HG03095 (cell line): ENCODE measurements around the gene DEXI.
"Not testable (repeated sequence)": the region's sequence is repeated elsewhere in the genome, so short reads cannot be mapped to it uniquely, and the experiment has no call there.

Source experiments
- ATAC-seq: cut with Tn5 transposase; IDR thresholded peaks from one replicate; pipeline ENCODE4 v1.9.1; 2021; ENCODE audit warnings: moderate library complexity; ENCODE audit not compliant: unreplicated experiment

DEXI gene

DNA sequence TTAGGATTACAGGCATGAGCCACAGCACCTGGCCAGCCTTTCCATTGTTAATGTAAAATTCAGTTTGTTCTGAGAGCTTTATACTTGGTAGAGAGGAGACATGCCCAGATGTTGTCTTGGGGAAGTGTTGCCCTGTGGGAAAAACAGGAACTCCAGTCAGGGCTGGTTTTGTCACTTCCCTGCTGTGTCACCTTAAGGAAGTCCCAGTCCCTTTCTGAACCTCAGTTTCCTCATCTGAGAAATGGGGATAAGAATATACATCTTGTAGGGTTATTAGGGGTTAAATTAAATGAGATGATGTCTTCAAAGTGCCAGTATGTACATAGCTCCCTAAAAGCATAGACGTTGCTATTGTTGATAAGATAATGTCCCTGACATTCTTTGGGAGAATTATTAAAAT is 27.3 kb upstream of the DEXI start:
- ATAC-seq, result no peak

DNA sequence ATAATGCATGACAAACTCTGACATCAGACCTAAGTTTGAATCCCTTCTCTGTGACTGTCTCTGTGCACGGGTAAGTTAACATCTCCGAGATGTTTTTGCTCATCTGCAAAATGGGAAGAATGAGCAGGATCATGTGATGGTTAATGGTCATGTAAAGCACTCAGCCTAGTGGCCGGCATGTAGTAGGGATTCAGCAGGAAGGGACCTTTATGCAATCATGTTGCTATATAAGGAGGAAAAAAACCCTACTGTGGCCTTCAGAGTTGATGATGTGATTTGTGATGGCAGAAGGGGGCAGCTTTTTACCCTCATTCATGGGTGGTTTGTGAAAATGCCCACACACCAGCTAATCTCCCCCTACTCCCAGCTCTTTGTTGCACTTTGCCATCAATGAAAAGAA is 26.2 kb upstream of the DEXI start:
- no peak for ATAC-seq

DNA sequence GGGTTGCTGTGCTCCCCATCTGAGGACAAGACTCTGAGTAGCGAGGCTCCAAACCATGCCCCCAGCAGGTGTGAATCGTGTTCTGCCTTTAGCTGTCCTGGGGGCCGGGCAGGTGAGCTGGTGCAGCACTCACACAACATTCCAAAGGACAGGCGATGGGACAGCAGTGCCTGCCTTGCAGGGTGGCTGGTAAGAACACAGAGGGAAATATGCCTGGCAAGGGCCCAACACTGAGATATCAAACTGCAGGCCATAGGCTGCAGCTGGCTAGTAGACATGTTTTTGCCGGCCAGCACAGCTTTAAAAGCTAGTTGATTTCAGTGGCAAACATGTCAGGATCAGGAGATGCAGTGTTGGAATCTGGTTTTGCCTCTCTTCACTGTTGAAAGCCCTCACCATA is 25.7 kb upstream of the DEXI start:
- ATAC-seq, result no peak

DNA sequence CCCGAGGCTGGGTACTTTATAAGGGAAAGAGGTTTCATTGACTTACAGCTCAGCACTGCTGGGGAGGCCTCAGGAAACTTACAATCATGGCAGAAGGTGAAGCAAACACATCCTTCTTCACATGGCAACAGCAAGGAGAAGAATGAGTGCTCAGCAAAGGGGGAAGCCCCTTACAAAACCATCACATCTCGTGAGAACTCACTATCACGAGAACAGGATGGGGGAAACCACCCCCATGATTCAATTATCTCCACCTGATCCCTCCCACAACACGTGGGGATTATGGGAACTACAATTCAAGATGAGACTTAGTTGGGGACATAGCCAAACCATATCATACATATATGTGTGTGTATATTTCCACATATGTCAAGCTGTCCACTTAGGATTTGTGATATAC is 24.3 kb upstream of the DEXI start:
- ATAC-seq, result not testable (repeated sequence)

DNA sequence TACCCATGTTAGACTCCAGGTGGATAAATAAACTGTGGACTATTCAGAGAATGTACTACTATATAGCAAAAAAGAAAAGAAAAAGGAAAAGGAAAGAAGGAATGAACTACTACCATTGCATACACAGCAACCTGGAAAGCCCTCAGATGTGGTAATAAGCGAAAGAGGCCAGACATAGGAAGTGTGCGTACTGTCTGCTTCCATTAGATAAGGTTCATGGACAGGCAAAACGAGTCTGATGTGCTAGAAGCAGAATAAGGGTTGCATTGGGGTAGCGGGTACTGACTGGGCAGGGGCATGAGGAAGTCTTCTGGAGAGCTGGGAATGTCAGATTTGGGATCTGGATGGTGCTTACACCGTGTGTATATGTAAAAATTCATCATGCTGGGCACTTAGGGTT is 23.9 kb upstream of the DEXI start:
- ATAC-seq, result no peak

DNA sequence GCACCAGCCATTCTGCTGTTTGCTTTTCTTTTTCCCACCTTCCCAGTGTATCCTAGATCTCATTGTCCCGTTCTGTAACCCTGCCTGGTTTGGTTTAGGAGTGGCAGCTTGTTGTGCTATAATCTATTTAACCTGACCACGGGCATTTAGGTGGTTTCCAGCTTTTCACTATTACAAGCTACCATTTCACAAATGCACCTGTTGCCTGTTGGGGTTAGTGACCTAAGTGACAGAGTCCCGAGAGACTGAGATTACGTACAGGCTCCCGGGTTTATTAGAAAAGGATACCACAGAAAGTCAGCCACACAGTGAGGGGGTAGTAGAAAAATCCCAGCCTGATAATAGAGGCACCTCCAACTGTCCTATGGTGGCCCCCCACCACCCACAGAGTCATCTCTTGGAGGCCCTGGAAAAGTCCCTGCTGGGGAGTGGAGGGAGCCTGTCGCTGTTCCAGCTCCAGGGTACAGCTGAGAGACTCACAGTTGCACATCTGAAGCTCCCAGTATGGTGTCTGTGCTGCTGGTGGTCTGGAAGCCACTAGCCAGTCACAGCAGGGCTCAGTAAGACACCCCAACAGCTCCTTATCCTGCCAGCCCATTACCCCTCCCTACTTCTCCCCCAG is 23.3 kb upstream of the DEXI start:
- peak; percentile 56 for ATAC-seq

DNA sequence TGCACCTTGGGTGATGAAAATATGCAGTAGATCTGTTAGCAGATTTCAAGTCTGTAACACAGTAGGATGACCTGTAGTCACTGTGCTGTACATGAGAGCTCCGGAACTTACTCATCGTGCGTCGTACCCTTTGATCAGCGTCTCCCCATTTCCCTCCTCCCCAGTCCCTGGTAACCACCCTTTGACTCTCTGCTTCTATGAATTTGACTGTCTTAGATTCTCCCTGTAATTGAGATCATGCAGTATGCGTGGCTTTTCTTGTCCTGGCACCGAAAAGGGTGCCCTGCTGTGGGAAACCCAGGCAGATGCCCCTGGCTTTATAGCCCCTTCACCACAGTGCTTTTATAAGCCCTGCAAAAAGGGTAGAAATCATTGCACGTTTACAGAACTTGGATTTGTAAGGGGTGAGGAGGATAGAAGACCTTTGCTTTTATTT is 22.6 kb upstream of the DEXI start:
- peak; percentile 40 for ATAC-seq

DNA sequence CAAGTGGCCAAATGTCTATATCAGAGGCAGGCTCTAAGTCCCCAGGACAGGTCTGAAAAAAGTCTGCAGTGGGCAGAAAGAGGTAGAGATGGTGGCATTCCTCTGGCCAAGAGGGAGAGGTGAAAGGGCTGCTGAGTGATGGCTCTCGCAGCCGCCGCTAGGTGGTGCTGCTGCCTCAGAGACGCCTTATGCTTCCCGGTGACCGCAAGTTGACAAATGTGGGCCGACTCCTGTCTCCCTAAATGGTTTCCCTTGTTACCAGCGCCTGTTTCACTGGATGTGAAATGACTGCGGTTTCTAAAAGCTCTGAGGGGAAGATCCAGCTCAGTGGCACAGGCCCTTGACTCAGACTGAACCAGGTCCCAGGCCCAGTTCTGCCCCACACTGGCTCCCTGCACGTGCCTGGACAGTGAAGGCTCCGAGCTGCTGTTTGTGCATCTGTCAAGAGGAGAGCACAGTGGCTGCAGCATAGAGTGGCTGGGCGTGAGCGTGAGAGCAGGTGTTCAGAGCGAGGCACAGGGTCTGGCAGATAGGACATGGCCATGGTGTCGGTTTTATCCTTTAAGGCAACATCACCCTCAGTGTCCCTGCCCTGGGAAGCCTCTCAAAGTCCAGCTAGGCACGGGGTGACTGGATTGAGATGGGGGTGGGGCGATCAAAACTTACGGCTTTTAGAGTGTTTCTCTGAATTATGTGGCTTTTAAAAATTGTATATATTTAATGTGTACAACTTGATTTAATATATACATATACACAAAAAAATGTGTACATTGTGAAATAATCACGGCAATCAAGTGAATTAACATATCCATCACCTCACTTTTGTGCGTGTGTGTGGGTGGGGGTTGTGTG is 22.0 kb upstream of the DEXI start:
- peak; percentile 49 for ATAC-seq

DNA sequence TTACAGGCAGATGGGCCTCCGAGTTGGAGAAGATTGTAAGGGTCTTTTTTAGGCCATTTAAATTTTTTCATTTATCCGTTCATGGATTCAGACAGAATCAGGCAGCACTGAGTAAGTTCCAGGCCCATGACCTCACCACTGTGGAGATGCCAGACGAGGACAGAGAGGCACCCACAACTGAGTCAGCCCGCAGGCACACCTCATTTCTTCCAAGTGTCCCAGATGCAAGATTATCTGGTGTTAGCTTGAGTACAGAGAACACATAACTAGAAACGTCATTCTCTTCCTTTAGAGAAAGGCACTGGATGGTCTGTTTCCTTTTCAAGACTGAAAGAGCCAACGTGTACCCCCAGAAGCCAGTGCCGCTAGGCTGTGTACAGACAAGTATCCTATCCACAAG is 19.0 kb upstream of the DEXI start:
- ATAC-seq, result no peak

DNA sequence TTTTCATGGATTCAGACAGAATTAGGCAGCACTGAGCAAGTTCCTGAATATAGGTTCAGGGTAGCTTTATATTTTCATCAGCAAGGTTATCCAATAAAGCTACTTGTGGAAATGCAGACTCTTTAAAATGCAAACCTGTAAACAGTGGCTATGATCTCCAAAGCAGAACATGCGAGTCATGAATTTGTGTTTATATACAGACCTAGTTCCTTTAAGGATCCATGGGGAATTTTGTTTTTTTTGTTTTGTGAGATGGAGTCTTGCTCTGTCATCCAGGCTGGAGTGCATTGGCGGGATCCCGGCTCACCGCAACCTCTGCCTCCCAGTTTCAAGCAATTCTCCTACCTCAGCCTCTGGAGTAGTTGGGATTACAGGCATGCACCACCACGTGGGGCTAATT is 16.9 kb upstream of the DEXI start:
- no peak for ATAC-seq

DNA sequence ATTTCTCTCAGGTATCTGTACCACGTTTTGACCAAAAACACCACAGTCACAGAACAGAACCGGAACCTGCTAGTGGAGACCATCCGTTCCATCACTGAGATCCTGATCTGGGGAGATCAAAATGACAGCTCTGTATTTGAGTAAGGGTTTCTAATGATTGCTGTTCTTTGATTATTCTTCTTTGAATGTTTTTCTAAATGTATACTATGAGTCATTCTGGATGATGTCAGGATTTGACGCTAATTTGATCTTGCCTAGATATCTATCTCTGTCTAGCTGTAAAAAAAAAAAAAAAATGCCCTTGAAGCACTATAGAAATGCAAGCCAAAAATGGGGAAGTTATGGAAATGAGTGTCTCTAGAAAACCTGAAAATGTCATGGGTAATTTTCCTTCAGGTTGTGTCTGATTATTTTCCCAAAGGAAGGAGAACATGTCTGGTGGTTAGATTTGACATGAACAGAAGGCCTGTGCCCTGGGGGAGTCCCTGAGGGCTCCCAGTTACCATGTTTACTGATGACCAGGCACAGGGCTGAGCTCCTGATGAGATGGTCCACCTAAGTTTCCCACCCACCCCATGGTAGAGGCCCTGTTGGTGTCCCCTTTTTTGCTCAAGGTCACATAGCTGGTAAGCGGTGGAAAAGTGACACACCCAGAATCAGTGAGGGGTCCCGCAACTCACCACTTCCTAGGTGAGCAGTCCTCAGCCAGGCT is 15.7 kb upstream of the DEXI start:
- no peak for ATAC-seq

DNA sequence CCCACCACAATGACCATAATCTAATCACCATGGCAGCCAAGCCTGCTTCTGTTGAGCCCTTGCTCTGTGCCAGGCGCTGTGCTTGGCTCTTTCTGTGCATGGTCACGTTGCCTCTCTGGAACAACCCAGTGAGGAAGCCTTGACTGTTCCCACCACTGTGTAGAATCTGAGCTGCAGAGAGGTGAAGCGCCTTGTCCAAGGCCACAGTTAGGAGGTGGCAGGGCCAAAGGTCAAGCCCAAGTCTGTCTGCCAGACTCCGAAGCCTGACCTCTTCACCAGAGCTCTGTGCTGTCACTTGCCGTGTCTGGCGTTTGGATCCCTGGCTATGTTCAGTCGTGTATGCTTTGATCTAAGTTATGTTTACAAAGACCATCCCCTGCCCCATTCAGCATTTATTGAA is 12.6 kb upstream of the DEXI start:
- ATAC-seq, result no peak

DNA sequence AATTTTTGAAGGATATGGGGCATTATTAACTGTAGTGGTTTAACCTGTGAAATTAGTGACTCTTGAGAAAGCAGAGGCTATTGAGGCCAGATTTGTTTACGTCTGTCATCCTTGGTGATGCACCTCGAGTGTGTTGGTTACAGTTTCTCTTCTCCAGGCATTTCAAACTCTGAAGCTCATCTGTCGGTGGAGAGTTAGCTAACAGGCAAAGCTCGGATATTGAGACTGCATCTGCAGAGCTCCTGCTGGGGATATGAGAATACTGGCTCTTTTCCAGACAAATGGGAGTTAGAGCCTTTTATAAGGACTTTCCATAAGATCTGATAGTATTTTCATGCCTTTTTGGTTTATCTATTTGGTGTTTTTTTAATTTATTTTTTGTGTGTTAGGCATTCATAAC is 8.8 kb upstream of the DEXI start:
- ATAC-seq, result no peak

DNA sequence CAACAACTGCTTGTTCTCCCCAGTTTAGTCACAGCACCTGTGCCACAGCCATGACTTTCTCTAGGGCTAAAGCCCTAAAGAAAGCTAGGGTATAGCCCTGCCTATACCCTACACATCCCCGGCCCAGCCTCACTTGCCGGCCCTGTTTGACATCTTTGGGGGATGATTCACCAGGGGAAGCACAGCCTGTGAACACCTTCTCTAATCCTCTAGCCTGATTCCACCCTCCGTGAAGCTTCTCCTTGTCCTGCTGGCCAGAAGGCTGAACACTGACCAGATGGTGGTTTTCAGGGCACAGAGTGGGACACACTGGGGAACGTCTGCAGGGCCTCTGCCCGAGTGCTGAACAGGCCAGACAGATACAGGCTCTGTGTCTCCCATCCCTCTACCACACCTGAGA is 8.1 kb upstream of the DEXI start:
- ATAC-seq, result no peak

DNA sequence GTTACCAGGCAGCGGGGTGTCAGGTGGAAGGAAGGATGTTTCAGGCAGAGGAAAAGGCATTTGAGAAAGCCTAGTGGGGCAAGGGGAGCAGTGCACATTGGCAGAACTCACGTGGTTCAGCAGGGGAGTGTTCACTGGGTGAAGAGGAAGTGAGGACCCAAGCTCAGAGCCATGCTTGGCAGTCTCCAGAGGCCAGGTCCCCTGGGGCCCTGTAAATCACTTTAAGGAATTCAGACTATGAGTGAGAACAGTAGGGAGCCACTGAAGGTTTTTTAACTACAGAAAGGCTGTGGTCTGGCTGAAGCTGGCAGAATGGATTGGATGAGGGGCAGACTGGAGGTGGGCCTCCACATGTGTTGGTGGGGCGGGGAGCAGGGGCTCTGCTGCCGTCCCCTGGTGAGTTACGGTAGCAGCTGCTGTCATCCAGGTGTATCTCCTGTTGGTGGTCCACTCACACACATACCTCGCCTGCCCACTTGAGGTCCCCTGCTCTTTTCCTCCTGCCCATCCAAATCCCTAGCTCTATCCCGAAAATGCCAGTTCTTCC is 7.2 kb upstream of the DEXI start:
- peak; percentile 46 for ATAC-seq

DNA sequence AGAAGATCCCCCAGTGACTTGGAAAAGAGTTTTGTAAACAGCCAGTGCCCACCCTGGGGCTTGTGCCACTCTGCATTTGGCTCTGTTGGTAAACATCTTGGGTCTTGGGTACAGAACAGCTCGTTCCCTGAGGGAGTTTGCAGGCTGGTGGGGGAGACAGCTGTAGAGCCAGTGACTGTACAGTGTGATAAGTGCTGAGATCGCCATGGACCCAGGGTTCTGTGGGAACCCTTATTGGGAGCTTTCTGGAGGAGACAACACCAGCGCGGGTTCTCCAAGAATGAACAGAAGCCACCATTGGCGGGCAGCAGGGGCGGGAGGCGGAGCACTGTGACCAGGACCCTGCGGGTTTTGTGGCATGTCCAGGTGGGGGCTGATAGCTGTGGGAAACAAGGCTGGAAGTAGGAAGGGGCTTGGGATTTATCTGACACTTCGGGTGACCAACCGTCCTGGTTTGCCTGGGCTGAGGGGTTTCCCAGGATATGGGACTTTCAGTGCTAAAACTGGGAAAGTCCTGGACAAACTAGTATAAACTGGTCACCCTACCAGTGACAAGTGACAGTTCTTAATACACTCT is 5.0 kb upstream of the DEXI start:
- no peak for ATAC-seq

DNA sequence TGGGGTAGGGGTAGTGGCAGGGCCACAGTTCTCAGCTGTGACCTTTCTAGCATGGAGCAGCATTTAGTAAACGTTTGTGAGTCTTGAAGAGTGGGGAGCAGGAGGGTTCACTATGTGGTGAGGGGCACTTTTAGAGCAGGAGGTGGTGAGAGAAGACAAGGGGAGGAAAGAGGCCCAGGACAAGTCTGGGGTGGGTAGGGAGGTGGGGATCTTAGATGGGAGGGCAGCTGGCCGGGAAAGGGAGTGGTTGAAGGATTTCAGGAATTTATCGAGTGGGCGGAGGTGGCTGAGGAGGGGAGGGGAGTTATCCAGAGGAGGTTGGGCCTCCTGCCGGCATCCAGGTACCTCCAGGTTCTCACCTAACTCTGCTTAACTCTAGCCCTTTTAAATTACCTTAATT is 4.0 kb upstream of the DEXI start:
- no peak for ATAC-seq

DNA sequence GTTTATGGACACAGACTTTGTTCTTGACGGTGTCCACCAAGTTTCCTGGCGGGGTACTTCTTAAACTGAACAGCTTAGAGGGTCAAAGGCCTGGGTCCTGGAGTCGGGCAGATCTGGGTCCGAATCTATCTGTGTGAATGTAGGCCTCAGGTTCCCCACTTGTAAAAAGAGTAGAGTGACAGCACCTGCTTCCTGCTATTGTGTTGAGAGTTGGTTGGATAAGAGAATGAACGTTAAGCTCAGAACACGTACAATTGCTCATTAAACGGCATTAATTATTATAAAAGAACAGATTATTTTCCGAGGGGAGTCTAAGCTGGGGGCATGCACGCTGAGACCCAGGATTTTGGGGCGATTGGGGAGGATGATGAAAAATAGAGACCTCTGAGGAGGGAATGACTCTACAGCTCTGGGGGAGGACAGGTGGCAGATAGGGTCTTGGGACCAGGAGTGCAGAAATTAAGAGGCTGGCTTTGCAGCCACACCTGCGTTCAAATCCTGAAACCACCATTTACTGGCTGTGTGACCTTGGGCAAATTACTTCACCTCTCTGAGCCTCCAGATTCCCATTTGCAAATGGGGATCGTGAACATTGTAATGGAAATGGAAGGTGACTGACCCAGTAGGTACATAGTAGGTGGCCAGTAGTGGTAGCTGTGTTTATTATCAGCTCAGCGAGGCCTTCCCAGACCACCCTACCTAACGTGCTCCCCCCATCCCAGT is 3.0 kb upstream of the DEXI start:
- no peak for ATAC-seq

DNA sequence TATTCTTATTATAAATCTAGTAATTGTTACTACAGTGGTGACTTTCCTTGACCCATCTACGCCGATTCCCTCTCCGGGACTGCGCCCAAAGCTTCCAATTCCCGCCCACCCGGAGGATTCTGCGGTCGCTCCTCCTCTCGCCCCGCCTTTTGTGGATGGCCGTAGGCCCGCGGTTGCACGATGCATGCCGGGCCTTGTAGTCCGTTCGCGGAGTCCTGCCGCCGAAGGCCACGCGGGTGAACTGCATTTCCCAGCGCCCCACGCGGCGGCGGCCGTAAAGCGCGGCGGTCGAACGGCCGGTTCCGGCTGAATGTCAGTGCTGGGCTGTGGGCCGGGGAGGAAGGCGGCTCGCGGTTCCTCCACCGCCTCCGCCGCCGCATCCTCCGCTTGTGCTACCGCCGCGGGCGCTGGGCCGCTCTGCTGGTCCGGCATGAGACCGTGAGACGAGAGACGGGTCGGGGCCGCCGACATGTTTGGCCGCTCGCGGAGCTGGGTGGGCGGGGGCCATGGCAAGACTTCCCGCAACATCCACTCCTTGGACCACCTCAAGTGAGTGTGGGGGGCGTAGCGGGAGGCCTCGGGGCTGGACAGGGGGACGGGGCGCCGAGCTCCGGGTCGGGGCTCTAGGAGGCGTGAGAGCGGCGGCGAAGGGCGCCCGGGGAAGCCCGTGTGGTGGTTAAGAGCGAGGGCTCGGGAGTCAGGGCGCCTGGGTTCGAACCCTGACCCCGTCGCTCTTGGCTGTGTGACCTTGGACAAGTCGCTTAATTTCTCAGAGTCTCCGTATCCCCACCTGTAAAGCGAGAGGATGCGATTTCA is 2.2 kb upstream of the DEXI start, which contains the start of gene CLEC16A:
Gene CLEC16A (plus strand): TSS at position 316 of the 816 bp plus-strand sequence. CDS start 154 bp downstream, at position 470.
- peak; percentile 65 for ATAC-seq

DNA sequence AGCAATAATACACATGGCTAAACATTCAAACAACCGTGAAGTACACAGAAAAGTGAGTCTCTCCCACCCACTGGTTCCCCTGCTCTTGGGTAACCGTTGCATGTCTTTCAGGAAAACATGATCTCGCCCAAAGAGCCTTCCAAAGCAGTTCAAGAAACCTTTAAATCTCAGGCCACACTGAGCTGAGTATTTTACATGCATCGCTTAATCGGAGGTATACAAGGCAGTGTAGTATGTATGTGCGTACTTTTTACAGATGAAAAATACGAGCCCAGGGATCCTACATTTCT is 741 bp upstream of the DEXI start:
- no peak for ATAC-seq
